ENCODE data around the gene HOXA7.

Gene HOXA7

DNA sequence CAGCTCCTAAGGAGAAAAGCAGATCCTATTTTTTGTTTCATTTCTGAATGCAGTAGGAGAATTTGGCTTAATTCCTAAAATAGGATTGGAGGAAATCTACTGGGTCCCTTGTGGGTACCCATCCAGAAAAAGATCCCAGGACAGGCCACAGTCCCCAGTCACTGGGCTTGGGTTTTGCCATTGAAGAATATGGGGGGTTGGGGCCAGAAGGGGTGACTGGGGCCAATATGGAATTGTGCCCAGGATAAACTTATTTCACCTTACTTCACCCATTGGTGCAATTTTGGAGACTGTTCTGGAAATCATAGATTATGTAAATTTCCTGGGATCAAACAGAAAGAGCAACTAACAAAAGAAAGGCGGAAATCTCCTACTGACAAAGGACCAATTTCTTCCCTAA, 18.0 kb downstream of the HOXA7 start:
- Histone ChIP-seq H3F3A (ENCODE audit: control insufficient read depth, insufficient read depth) (no peaks in the 10 kb centered on the region), H3K4me2 (ENCODE audit: low read length) (no peak overlapping the region), H3K4me1 (ENCODE audit: control insufficient read depth, low read length) (no peaks in the 10 kb centered on the region), H3K36me3 (ENCODE audit: control insufficient read depth, low read length) (no peaks in the 10 kb centered on the region), H3K9me2 (replicated peaks; ENCODE audit: control insufficient read depth, low read length) (no peaks in the 10 kb centered on the region), H4K20me1 (ENCODE audit: control insufficient read depth, insufficient read depth, low read depth, low read length) (no peaks in the 10 kb centered on the region), H3K27me3 (ENCODE audit: control insufficient read depth, low read length) (peaks cover 55% of the 10 kb centered on the region), H3K27ac (ENCODE audit: low read depth, low read length) (no peak overlapping the region), H3K4me3 (ENCODE audit: low read length) (no peak overlapping the region), H3K9me3 (ENCODE audit: control insufficient read depth, insufficient read depth, low read length) (no peaks in the 10 kb centered on the region), H3K79me2 (ENCODE audit: control insufficient read depth, low read length) (no peaks in the 10 kb centered on the region)
- no peak for TF ChIP-seq EZH2phosphoT487 (IDR thresholded peaks at IDR 0.05; ENCODE audit: borderline replicate concordance, low read length)
- no peak for TF ChIP-seq CTCF (IDR thresholded peaks at IDR 0.05; ENCODE audit: low read depth, low read length, poor library complexity, severe bottlenecking)

GRCh38 chr7:27137640-27138315, 18.7 kb downstream of the HOXA7 start:
- H3F3A ChIP-seq (ENCODE audit: control insufficient read depth, insufficient read depth): no peaks in the 10 kb centered on the region
- no peaks in the 10 kb centered on the region for H3K9me2 ChIP-seq (replicated peaks; ENCODE audit: control insufficient read depth, low read length)
- H3K79me2 ChIP-seq (ENCODE audit: control insufficient read depth, low read length): no peaks in the 10 kb centered on the region
- no peak overlapping the region for H3K4me2 ChIP-seq (ENCODE audit: low read length)
- no peak overlapping the region for H3K4me3 ChIP-seq (ENCODE audit: low read length)
- TF ChIP-seq CTCF (IDR thresholded peaks at IDR 0.05; ENCODE audit: low read depth, low read length, poor library complexity, severe bottlenecking) (no peak), EZH2phosphoT487 (IDR thresholded peaks at IDR 0.05; ENCODE audit: borderline replicate concordance, low read length) (no peak)
- no peaks in the 10 kb centered on the region for H3K36me3 ChIP-seq (ENCODE audit: control insufficient read depth, low read length)
- peaks cover 59% of the 10 kb centered on the region for H3K27me3 ChIP-seq (ENCODE audit: control insufficient read depth, low read length)
- H3K9me3 ChIP-seq (ENCODE audit: control insufficient read depth, insufficient read depth, low read length): no peaks in the 10 kb centered on the region
- H4K20me1 ChIP-seq (ENCODE audit: control insufficient read depth, insufficient read depth, low read depth, low read length): no peaks in the 10 kb centered on the region
- H3K4me1 ChIP-seq (ENCODE audit: control insufficient read depth, low read length): no peaks in the 10 kb centered on the region
- no peak overlapping the region for H3K27ac ChIP-seq (ENCODE audit: low read depth, low read length)

- H3K9me3 ChIP-seq (ENCODE audit: control insufficient read depth, insufficient read depth, low read length): no peaks in the 10 kb centered on the region
- no peak overlapping the region for H3K4me2 ChIP-seq (ENCODE audit: low read length)
- H3K9me2 ChIP-seq (replicated peaks; ENCODE audit: control insufficient read depth, low read length): no peaks in the 10 kb centered on the region
- peaks cover 56% of the 10 kb centered on the region for H3K27me3 ChIP-seq (ENCODE audit: control insufficient read depth, low read length)
- no peak for TF ChIP-seq CTCF (IDR thresholded peaks at IDR 0.05; ENCODE audit: low read depth, low read length, poor library complexity, severe bottlenecking)
- no peak for TF ChIP-seq EZH2phosphoT487 (IDR thresholded peaks at IDR 0.05; ENCODE audit: borderline replicate concordance, low read length)
- H3K79me2 ChIP-seq (ENCODE audit: control insufficient read depth, low read length): no peaks in the 10 kb centered on the region
- no peaks in the 10 kb centered on the region for H3K4me1 ChIP-seq (ENCODE audit: control insufficient read depth, low read length)
- H3F3A ChIP-seq (ENCODE audit: control insufficient read depth, insufficient read depth): no peaks in the 10 kb centered on the region
- H3K4me3 ChIP-seq (ENCODE audit: low read length): no peak overlapping the region
- H3K27ac ChIP-seq (ENCODE audit: low read depth, low read length): no peak overlapping the region
- H3K36me3 ChIP-seq (ENCODE audit: control insufficient read depth, low read length): no peaks in the 10 kb centered on the region
- H4K20me1 ChIP-seq (ENCODE audit: control insufficient read depth, insufficient read depth, low read depth, low read length): no peaks in the 10 kb centered on the region
These were observed 22.1 kb downstream of the HOXA7 start for GRCh38 chr7:27134392-27134791.
